ENCODE data around the gene SOX6. TPM values are rescaled to one million over a fixed set of nuclear protein-coding genes. Genes with fewer than 3 reads are reported as not detected.

SOX6 gene
- polyA plus RNA-seq, 1 of the 3 experiments (the other 2 are of a cell fraction) = 0.03 TPM

DNA sequence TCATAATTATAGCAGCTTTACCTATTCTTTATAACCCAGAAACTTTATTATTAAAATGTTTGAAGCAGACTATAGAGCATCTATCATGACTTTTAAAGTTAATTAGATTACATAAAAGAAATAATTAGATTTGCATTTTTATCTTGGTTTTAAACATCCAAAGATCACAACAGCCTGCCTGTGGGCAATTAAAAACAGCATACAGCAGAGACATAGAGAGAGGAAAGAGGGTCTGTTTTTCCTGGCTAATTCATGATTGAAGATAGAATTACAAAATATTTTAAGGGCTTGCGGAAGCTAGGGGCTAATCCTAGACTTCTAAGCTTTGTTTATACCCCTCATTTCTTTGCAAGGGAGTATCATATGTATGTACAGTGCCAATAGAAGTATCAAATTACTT is 178.1 kb downstream of the SOX6 start (continued):
- TF ChIP-seq, protein P1, sequence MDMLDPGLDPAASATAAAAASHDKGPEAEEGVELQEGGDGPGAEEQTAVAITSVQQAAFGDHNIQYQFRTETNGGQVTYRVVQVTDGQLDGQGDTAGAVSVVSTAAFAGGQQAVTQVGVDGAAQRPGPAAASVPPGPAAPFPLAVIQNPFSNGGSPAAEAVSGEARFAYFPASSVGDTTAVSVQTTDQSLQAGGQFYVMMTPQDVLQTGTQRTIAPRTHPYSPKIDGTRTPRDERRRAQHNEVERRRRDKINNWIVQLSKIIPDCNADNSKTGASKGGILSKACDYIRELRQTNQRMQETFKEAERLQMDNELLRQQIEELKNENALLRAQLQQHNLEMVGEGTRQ (IDR thresholded peaks at IDR 0.05; ENCODE audit: borderline replicate concordance, low read depth, low read length) = no peak
- no peak for TF ChIP-seq FOSL2 (IDR thresholded peaks at IDR 0.05; ENCODE audit: borderline replicate concordance, low read depth)

DNA sequence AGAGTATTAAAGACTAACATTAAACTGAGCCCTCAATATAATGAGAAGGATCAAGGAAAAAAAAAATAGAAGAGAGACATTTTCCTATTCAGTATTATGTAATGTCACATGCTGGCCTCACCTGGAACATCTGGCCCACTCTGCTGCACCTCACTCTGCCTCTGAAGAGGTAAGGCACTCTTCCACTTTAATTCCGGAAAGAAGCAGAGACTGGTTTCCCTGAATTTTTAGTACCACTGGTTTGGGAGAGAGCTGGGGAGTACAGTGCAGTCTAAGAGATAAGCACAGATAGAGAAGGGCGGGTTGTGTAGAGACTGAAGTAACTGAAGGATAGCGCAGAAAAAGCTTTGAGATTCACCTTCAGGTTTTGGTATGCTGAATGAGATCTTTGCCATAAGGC is 178.7 kb downstream of the SOX6 start:
- TF ChIP-seq RXRA (IDR thresholded peaks at IDR 0.05; ENCODE audit: borderline replicate concordance, low read depth) (no peak), GABPA (IDR thresholded peaks at IDR 0.05; ENCODE audit: low read depth) (no peak), POLR2AphosphoS5 (IDR thresholded peaks at IDR 0.05; ENCODE audit: low read depth, low read length) (no peak), TAF1 (IDR thresholded peaks at IDR 0.05; ENCODE audit: borderline replicate concordance, low read depth, low read length) (no peak), FOXJ3 (CRISPR knock-in tag; IDR thresholded peaks at IDR 0.05) (no peak), RFX5 (IDR thresholded peaks at IDR 0.05; ENCODE audit: low read length) (no peak), NFIC (IDR thresholded peaks at IDR 0.05; ENCODE audit: borderline replicate concordance) (no peak), RAD21 (IDR thresholded peaks at IDR 0.05; ENCODE audit: low read length) (no peak), SMC3 (IDR thresholded peaks at IDR 0.05; ENCODE audit: low read depth, low read length) (no peak), ELF1 (IDR thresholded peaks at IDR 0.05) (no peak), NRF1 (IDR thresholded peaks at IDR 0.05; ENCODE audit: low read depth, low read length) (no peak), TCF12 (IDR thresholded peaks at IDR 0.05) (no peak), MXI1 (IDR thresholded peaks at IDR 0.05; ENCODE audit: low read depth, low read length) (no peak), MEF2A (IDR thresholded peaks at IDR 0.05; ENCODE audit: borderline replicate concordance, low read depth) (no peak), EP300 (IDR thresholded peaks at IDR 0.05; ENCODE audit: borderline replicate concordance in 1 of 2, low read depth in 1 of 2, low read length in 1 of 2) (no peak), RCOR1 (IDR thresholded peaks at IDR 0.05; ENCODE audit: low read length) (no peak), FOSL2 (IDR thresholded peaks at IDR 0.05; ENCODE audit: borderline replicate concordance, low read depth) (no peak)
- TF ChIP-seq, protein P2, sequence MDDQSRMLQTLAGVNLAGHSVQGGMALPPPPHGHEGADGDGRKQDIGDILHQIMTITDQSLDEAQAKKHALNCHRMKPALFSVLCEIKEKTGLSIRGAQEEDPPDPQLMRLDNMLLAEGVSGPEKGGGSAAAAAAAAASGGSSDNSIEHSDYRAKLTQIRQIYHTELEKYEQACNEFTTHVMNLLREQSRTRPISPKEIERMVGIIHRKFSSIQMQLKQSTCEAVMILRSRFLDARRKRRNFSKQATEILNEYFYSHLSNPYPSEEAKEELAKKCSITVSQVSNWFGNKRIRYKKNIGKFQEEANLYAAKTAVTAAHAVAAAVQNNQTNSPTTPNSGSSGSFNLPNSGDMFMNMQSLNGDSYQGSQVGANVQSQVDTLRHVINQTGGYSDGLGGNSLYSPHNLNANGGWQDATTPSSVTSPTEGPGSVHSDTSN (IDR thresholded peaks at IDR 0.05) = no peak
- TF ChIP-seq, protein P3, sequence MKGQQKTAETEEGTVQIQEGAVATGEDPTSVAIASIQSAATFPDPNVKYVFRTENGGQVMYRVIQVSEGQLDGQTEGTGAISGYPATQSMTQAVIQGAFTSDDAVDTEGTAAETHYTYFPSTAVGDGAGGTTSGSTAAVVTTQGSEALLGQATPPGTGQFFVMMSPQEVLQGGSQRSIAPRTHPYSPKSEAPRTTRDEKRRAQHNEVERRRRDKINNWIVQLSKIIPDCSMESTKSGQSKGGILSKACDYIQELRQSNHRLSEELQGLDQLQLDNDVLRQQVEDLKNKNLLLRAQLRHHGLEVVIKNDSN (IDR thresholded peaks at IDR 0.05; ENCODE audit: borderline replicate concordance, low read depth) = no peak
- TF ChIP-seq, protein P1 (IDR thresholded peaks at IDR 0.05; ENCODE audit: borderline replicate concordance, low read depth, low read length) = no peak
- WGBS (ENCODE audit: low lambda C conversion rate) = 65% methylated on average over 3 of the region's 3 CpGs
- DNase-seq = no peak

More for the DNA sequence above, 178.7 kb downstream of the SOX6 start:
- no peak overlapping the region for H3K4me2 ChIP-seq
- H4K20me1 ChIP-seq (ENCODE audit: insufficient read depth) = no peaks in the 10 kb centered on the region
- ChIA-PET POLR2A (no interaction called here), CTCF (interaction anchor here (0.9 to 2.1 kb wide), 7 partner anchors 10 to 427 kb away, joined by 3 to 11 read pairs (median 3); no protein-coding TSS in a partner anchor)
- no peaks in the 10 kb centered on the region for H3K9me2 ChIP-seq
- H3F3A ChIP-seq (replicated peaks; ENCODE audit: insufficient read depth) = no peaks in the 10 kb centered on the region
- no peaks in the 10 kb centered on the region for H3K27me3 ChIP-seq (ENCODE audit: insufficient read depth)
- no peak overlapping the region for H3K4me3 ChIP-seq (ENCODE audit: low read depth in 2 of 2, low read length in 1 of 2)
- no peaks in the 10 kb centered on the region for H3K9me3 ChIP-seq
- no peaks in the 10 kb centered on the region for H3K79me2 ChIP-seq (ENCODE audit: insufficient read depth)
- no peak overlapping the region for H3K9ac ChIP-seq
- H3K27ac ChIP-seq (ENCODE audit: low read depth in 2 of 2, low read length in 1 of 2) = peak overlapping the region in 1 of 2 experiments; percentile 69; a peak in 1 of 4 replicates
- H2AFZ ChIP-seq (ENCODE audit: low read depth) = no peak overlapping the region
- H3K36me3 ChIP-seq (replicated peaks in 1 of 2; ENCODE audit: control insufficient read depth in 1 of 2, insufficient read depth in 2 of 2, low read length in 1 of 2) = no peaks in the 10 kb centered on the region
- peaks cover 5 to 7% of the 10 kb centered on the region in 2 experiments; a peak in 3 of 4 replicates for H3K4me1 ChIP-seq (ENCODE audit: control insufficient read depth in 1 of 2, insufficient read depth in 2 of 2, low read depth in 1 of 2, low read length in 1 of 2)

Measured in SK-N-SH (cell line).